H1 (cell line): ENCODE results near the gene CDHR5. TPM values are rescaled to one million over a fixed set of nuclear protein-coding genes. Genes with fewer than 3 reads are reported as not detected.

ENCODE experiments used
- CTCF ChIA-PET: fragments of 300-600 bp; sonication (Branson Sonifier 250); formaldehyde crosslinking; loops from one replicate; lab custom pipeline; 2021; ENCODE audit not compliant: partially characterized antibody; lab: Charles Lee
- POLR2A ChIA-PET: fragments of 300-600 bp; sonication (Branson Sonifier 250); formaldehyde crosslinking; loops from one replicate; lab custom pipeline; 2021; ENCODE audit warnings: inconsistent platforms; ENCODE audit not compliant: partially characterized antibody; lab: Charles Lee
- DNase-seq, 2 experiments: peaks; one replicate each; pipeline versions ENCODE4 v3.0.0 to v3.0.0-alpha.2; 2010 to 2022; ENCODE audit warnings: low spot score in 2 of 2, low read depth in 1 of 2, mixed read lengths in 1 of 2
- FAIRE-seq: peaks from 2 replicates; lab custom pipeline; 2011; peaks lifted over from hg19 to GRCh38; lab: Jason Lieb, UNC
- H2AFZ ChIP-seq: 2 replicates; pipeline ENCODE4 v1.8.1; 2012; ENCODE audit warnings: low read length, inconsistent platforms
- H2AK5ac ChIP-seq: 2 replicates; pipeline ENCODE4 v1.6.1; 2013; ENCODE audit warnings: low read depth, low read length
- H2BK120ac ChIP-seq: replicated peaks from 2 replicates; pipeline ENCODE3; 2013; ENCODE audit warnings: low read depth, low read length, inconsistent platforms
- H2BK12ac ChIP-seq: 2 replicates; pipeline ENCODE4 v1.6.1; 2013; ENCODE audit warnings: low read depth, low read length
- H2BK15ac ChIP-seq: 2 replicates; pipeline ENCODE4 v1.6.1; 2013; ENCODE audit warnings: low read length
- H2BK20ac ChIP-seq: 2 replicates; pipeline ENCODE4 v1.6.1; 2013; ENCODE audit warnings: low read length
- H2BK5ac ChIP-seq: 2 replicates; pipeline ENCODE4 v1.6.1; 2013; ENCODE audit warnings: low read depth, low read length
- H3K14ac ChIP-seq: 2 replicates; pipeline ENCODE4 v1.6.1; 2013; ENCODE audit warnings: inconsistent platforms; ENCODE audit not compliant: insufficient read length
- H3K18ac ChIP-seq: 2 replicates; pipeline ENCODE4 v1.6.1; 2013; ENCODE audit warnings: low read length; ENCODE audit errors: extremely low read depth
- H3K23ac ChIP-seq: 2 replicates; pipeline ENCODE4 v1.6.1; 2013; ENCODE audit warnings: inconsistent platforms; ENCODE audit not compliant: insufficient read length
- H3K23me2 ChIP-seq: 2 replicates; pipeline ENCODE4 v1.6.1; 2013; ENCODE audit warnings: low read depth, low read length
- H3K27ac ChIP-seq: 2 replicates; pipeline ENCODE4 v1.6.1; 2011; ENCODE audit warnings: low read depth, low read length, inconsistent platforms
- H3K27me3 ChIP-seq, 4 experiments: replicated peaks in 1 of 4; 1 replicate in 1 of 4; 2 replicates in 3 of 4; pipeline versions ENCODE4 v1.6.1 to v1.8.1; 2011 to 2013; ENCODE audit warnings: low read length in 3 of 4, mild to moderate bottlenecking in 3 of 4, inconsistent platforms in 2 of 4, mixed read lengths in 2 of 4, moderate library complexity in 1 of 4; ENCODE audit not compliant: control insufficient read depth in 3 of 4, insufficient read depth in 3 of 4; ENCODE audit errors: extremely low read depth in 1 of 4
- H3K36me3 ChIP-seq, 4 experiments: 2 replicates each; pipeline versions ENCODE4 v1.6.1 to v1.8.1; 2011 to 2013; ENCODE audit warnings: mild to moderate bottlenecking in 4 of 4, low read length in 3 of 4, moderate library complexity in 2 of 4, control low read depth in 1 of 4, inconsistent platforms in 1 of 4; ENCODE audit not compliant: insufficient read depth in 4 of 4, control insufficient read depth in 2 of 4
- H3K4ac ChIP-seq: replicated peaks from 2 replicates; pipeline ENCODE3; 2013; ENCODE audit warnings: low read length, low read depth, mixed read lengths, inconsistent platforms; ENCODE audit not compliant: insufficient read length
- H3K4me1 ChIP-seq, 4 experiments: replicated peaks in 1 of 4; 1 replicate in 1 of 4; 2 replicates in 3 of 4; pipeline versions ENCODE4 v1.6.1 to v1.8.1; 2011 to 2013; ENCODE audit warnings: low read length in 3 of 4, inconsistent platforms in 2 of 4, mixed read lengths in 1 of 4; ENCODE audit not compliant: insufficient read depth in 4 of 4, control insufficient read depth in 3 of 4
- H3K4me2 ChIP-seq, 2 experiments: 2 replicates each; pipeline versions ENCODE4 v1.6.1 to v1.8.1; 2011 to 2013; ENCODE audit warnings: low read depth in 2 of 2, low read length in 2 of 2, control low read depth in 1 of 2, inconsistent platforms in 1 of 2, mild to moderate bottlenecking in 1 of 2; ENCODE audit not compliant: insufficient read depth in 1 of 2
- H3K4me3 ChIP-seq, 4 experiments: fragments of 200-600, 300-600 bp in 1 of 4; sonication (generic), shearing (Covaris generic), sonication (Bioruptor Twin) in 1 of 4; 2 replicates each; pipeline versions ENCODE4 v1.5.1 to v1.8.1; 2011 to 2016; ENCODE audit warnings: low read length in 4 of 4, low read depth in 3 of 4, control low read depth in 2 of 4, inconsistent platforms in 2 of 4, mild to moderate bottlenecking in 2 of 4, mixed read lengths in 1 of 4, moderate library complexity in 1 of 4; ENCODE audit not compliant: insufficient read depth in 2 of 4; ENCODE audit errors: extremely low read depth in 1 of 4
- H3K56ac ChIP-seq: replicated peaks from 2 replicates; pipeline ENCODE3; 2013; ENCODE audit warnings: low read depth, mild to moderate bottlenecking, mixed read lengths, low read length, inconsistent platforms; ENCODE audit not compliant: insufficient read length
- H3K79me1 ChIP-seq: 2 replicates; pipeline ENCODE4 v1.6.1; 2013; ENCODE audit warnings: low read depth, low read length, control low read depth
- H3K79me2 ChIP-seq, 2 experiments: 2 replicates each; pipeline versions ENCODE4 v1.6.1 to v1.8.1; 2012 to 2013; ENCODE audit warnings: low read length in 2 of 2, mild to moderate bottlenecking in 2 of 2, inconsistent platforms in 1 of 2; ENCODE audit not compliant: insufficient read depth in 2 of 2, control insufficient read depth in 1 of 2
- H3K9ac ChIP-seq, 4 experiments: replicated peaks in 1 of 4; 1 replicate in 1 of 4; 2 replicates in 3 of 4; pipeline versions ENCODE4 v1.6.1 to v1.8.1; 2011 to 2013; ENCODE audit warnings: low read depth in 3 of 4, low read length in 3 of 4, control low read depth in 2 of 4, mild to moderate bottlenecking in 2 of 4, moderate library complexity in 2 of 4, inconsistent platforms in 1 of 4; ENCODE audit errors: extremely low read depth in 1 of 4
- H3K9me3 ChIP-seq, 2 experiments: 2 replicates each; pipeline versions ENCODE4 v1.6.1 to v1.8.1; 2012 to 2013; ENCODE audit warnings: mild to moderate bottlenecking in 2 of 2, moderate library complexity in 2 of 2, control low read depth in 1 of 2, inconsistent platforms in 1 of 2, low read depth in 1 of 2, low read length in 1 of 2, mixed read lengths in 1 of 2; ENCODE audit not compliant: insufficient read depth in 2 of 2
- H4K20me1 ChIP-seq, 2 experiments: replicated peaks in 1 of 2; 2 replicates each; pipeline versions ENCODE3 to v1.8.1; 2011 to 2013; ENCODE audit warnings: inconsistent platforms in 2 of 2, low read length in 2 of 2, mild to moderate bottlenecking in 1 of 2; ENCODE audit not compliant: insufficient read depth in 2 of 2, control insufficient read depth in 1 of 2
- H4K5ac ChIP-seq: 2 replicates; pipeline ENCODE4 v1.6.1; 2013; ENCODE audit warnings: low read length, low read depth, mixed read lengths, inconsistent platforms; ENCODE audit not compliant: insufficient read length
- H4K8ac ChIP-seq: 2 replicates; pipeline ENCODE4 v1.8.0; 2013; ENCODE audit warnings: mild to moderate bottlenecking, moderate library complexity, low read length, inconsistent platforms; ENCODE audit not compliant: insufficient read depth; ENCODE audit errors: extremely low read depth
- H4K91ac ChIP-seq: replicated peaks from 2 replicates; pipeline ENCODE3; 2013; ENCODE audit warnings: low read length, mixed read lengths, inconsistent platforms; ENCODE audit not compliant: insufficient read length
- ATF3 ChIP-seq: IDR thresholded peaks from 2 replicates; pipeline ENCODE4 v1.6.1; 2011; ENCODE audit warnings: low read depth, mild to moderate bottlenecking, low read length; ENCODE audit not compliant: insufficient read depth
- GABPA ChIP-seq: IDR thresholded peaks from 2 replicates; pipeline ENCODE4 v1.6.1; 2011; ENCODE audit warnings: mild to moderate bottlenecking, low read length, moderate library complexity, borderline replicate concordance; ENCODE audit not compliant: insufficient read depth
- KDM1A ChIP-seq: fragments of 200-600, 300-600 bp; sonication (generic); IDR thresholded peaks from 2 replicates; pipeline ENCODE4 v1.7.1; 2016; ENCODE audit warnings: mild to moderate bottlenecking, low read length, borderline replicate concordance
- NANOG ChIP-seq: IDR thresholded peaks from 2 replicates; pipeline ENCODE4 v1.6.1; 2011; ENCODE audit warnings: low read length, low read depth, mild to moderate bottlenecking, inconsistent platforms; ENCODE audit not compliant: insufficient read depth, poor library complexity, severe bottlenecking
- TAF1 ChIP-seq: IDR thresholded peaks from 2 replicates; pipeline ENCODE4 v1.6.1; 2011; ENCODE audit warnings: mild to moderate bottlenecking, low read depth, low read length
- USF2 ChIP-seq: IDR thresholded peaks from 2 replicates; pipeline ENCODE4 v1.6.1; 2011; ENCODE audit warnings: low read length, improper control_type of control experiment
- whole genome bisulfite sequencing, 2 experiments: shearing (Covaris generic) in 1 of 2; methylation state at CpG; one replicate each; pipeline versions ENCODE4 v1.1.6 to v1.1.7; 2013 to 2015; ENCODE audit warnings: low lambda C conversion rate in 2 of 2, mixed read lengths in 2 of 2, inconsistent platforms in 1 of 2, low coverage in 1 of 2, missing lambda C conversion rate in 1 of 2; ENCODE audit not compliant: insufficient replicate concordance in 2 of 2, insufficient coverage in 1 of 2, insufficient read length in 1 of 2; ENCODE audit errors: extremely low coverage in 1 of 2, missing lambda C conversion rate in 1 of 2; 5-methylcytosine and 5-hydroxymethylcytosine counted together
- polyA plus RNA-seq, 7 experiments: library from polyadenylated mRNA; depleted of rRNA in 3 of 7; stranded (reverse) in 5 of 7; unstranded in 2 of 7; fragments of >200 nt in 5 of 7; fragments of 200-250 nt in 2 of 7; gene quantifications; 1 replicate in 5 of 7; 2 replicates in 1 of 7; 4 replicates in 1 of 7; pipeline versions ENCODE4 v1.2.1 to v1.2.3, GENCODE V29; 2011 to 2013; ENCODE audit warnings: missing spikeins in 2 of 7, mixed read lengths in 2 of 7
- total RNA-seq: library from RNA; stranded (reverse); fragmentation: NEBNext Ultra II Directional; extraction: Animal tissue kit (Norgen Biotek cat#: 25700); gene quantifications from 2 replicates; pipeline ENCODE4 v1.2.1, GENCODE V29; 2021

Gene CDHR5
- total and polyA plus RNA-seq, 2 of the 8 experiments (the other 6 are each of a cell fraction or from before 2014, with no cell fraction given), result not detected

GRCh38 chr11:623349-623869 is 1.3 kb downstream of the CDHR5 start:
- peaks cover 2 to 11% (median 9%) of the 10 kb centered on the region in 4 experiments; a peak in 6 of 7 replicates for H3K27me3 ChIP-seq
- DNase-seq (no peak), FAIRE-seq (no peak)
- H3K4me3 ChIP-seq, result no peak overlapping the region
- ChIA-PET POLR2A (interaction anchor here (0.6 to 2.8 kb wide), 4 partner anchors 16 to 186 kb away, joined by 3 to 10 read pairs (median 4); no protein-coding TSS in a partner anchor), CTCF (no interaction called here)
- H2BK12ac ChIP-seq, result no peak overlapping the region
- no peaks in the 10 kb centered on the region for H3K79me1 ChIP-seq
- H3K27ac ChIP-seq, result no peak overlapping the region
- no peak overlapping the region for H2AFZ ChIP-seq
- no peak overlapping the region for H2BK20ac ChIP-seq
- H3K4ac ChIP-seq, result no peak overlapping the region
- no peak overlapping the region for H4K5ac ChIP-seq
- WGBS, 2 experiments, result 90% methylated on average over 15 of the region's 15 CpGs; no CpG with 5 or more reads in 1 of the 2 experiments
- no peak overlapping the region for H2BK120ac ChIP-seq
- H2AK5ac ChIP-seq, result no peak overlapping the region
- no peak overlapping the region for H3K56ac ChIP-seq
- no peak overlapping the region for H2BK15ac ChIP-seq
- H3K18ac ChIP-seq, result no peak overlapping the region
- H3K4me2 ChIP-seq, result no peak overlapping the region
- no peak overlapping the region for H2BK5ac ChIP-seq
- H4K8ac ChIP-seq, result no peak overlapping the region
- no peaks in the 10 kb centered on the region for H3K36me3 ChIP-seq
- no peak overlapping the region for H3K23ac ChIP-seq
- no peaks in the 10 kb centered on the region for H3K79me2 ChIP-seq
- H4K91ac ChIP-seq, result no peak overlapping the region
- H3K14ac ChIP-seq, result no peak overlapping the region
- no peaks in the 10 kb centered on the region; the same call in 1 of the 2 replicates for H3K23me2 ChIP-seq
- H3K9me3 ChIP-seq, result no peaks in the 10 kb centered on the region
- H3K4me1 ChIP-seq, result peaks cover 0 to 6% (median under 1%) of the 10 kb centered on the region in 4 experiments; a peak in 2 of 7 replicates
- TF ChIP-seq USF2 (no peak), ATF3 (no peak), KDM1A (no peak), TAF1 (no peak), NANOG (no peak), GABPA (no peak)
- TF ChIP-seq, all 59 proteins: peak for 0
- Histone ChIP-seq H3K9ac (no peak overlapping the region), H4K20me1 (peaks cover 0 to 9% of the 10 kb centered on the region in 2 experiments)
